ENCODE measurements around the gene KIAA1755. TPM values are rescaled to one million over a fixed set of nuclear protein-coding genes. Genes with fewer than 3 reads are reported as not detected.

Gene KIAA1755
- total RNA-seq, 1 donor from 2014 or later = 5.3 TPM

DNA sequence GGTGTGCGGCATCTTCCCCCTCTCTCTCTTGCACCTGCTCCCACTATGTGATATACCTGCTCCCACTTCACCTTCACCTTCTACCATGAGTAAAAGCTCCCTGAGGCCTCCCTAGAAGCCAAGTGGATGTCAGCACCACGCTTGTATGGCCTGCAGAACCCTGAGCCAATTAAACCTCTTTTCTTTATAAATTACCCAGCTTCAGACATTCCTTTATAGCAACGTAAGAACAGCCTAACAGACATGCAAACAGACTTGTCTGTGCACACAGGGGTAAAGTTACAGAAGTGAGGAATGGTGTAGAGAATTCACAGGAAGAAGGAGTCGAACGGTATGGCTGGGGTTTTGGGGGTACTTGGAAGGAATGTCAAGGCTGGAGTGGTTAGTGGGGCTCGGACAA lies 80.7 kb downstream of the KIAA1755 start:
- DNase-seq (no peak), ATAC-seq (no peak)
- intact Hi-C loops (cut with micrococcal nuclease) = no loop called here

DNA sequence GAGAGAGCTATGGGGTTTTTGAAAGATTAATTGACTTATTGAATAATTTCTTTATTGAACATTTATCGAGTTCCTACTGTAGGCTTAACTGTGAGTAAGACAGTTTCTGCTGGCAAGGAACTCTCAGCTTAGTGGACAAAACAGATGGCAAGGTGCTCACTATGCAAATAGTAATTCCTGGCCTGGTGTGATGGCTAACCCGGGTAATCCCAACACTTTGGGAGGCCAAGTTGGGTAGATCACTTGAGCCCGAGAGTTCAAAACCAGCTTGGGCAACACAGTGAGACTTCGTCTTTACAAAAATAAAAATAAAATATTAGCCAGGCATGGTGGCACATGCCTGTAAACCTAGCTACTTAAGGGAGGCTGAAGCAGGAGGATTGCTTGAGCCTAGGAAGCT lies 82.0 kb downstream of the KIAA1755 start:
- DNase-seq = no peak
- intact Hi-C loops (cut with micrococcal nuclease) = no loop called here
- no peak for ATAC-seq

DNA sequence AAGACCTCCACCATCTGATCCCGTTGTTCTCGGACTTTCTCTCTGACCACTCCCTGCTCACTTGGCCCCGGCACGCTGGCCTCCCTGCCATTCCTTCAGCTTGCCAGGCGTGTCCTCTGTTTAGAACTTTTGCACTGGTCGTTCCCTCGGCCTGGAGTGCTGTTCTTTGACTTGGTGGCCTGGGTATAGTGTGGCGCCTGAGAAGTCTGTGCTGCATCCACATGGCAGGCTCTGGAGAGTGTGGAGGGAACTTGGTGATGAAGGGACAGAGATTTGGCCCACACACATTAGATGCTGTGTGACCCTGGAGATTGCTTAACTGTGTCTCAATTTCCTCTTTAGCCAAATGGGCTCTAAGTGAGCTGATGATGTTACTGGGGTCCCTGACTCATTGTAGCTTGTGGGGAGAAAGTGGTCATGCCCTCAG lies 82.5 kb downstream of the KIAA1755 start:
- DNase-seq (no peak), ATAC-seq (peak; percentile 34)
- intact Hi-C loops (cut with micrococcal nuclease) = no loop called here

GRCh38 chr20:38177201-38177600 lies 83.3 kb downstream of the KIAA1755 start:
- ATAC-seq = no peak
- DNase-seq = no peak
- intact Hi-C loops (cut with micrococcal nuclease) = no loop called here

GRCh38 chr20:38175304-38176180 lies 85.0 kb downstream of the KIAA1755 start:
- DNase-seq (no peak), ATAC-seq (no peak)
- intact Hi-C loops (cut with micrococcal nuclease) = no loop called here

- intact Hi-C loops (cut with micrococcal nuclease) = no loop called here
- ATAC-seq (peak; percentile 51), DNase-seq (peak; percentile 55)
Observed at GRCh38 chr20:38173237-38174156, 87.0 kb downstream of the KIAA1755 start.

DNA sequence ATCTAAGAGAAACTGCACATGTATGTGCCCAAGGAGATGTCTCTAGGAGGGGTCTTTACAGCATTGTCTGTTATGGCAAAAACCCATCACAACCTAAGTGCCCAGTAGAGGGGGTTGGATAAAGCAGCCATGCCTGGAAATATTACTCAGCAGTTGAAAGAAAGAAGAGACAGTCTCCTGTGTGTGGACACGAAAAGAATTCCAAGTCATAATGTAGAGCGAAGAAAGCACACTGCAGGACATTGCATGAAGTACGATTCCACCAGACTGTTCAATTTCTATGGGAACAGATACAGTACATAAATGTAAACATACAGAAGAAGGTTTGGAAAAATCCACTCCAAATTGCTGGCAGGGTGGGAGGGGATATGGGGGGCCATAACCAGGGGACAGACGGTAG lies 88.1 kb downstream of the KIAA1755 start:
- ATAC-seq = no peak
- intact Hi-C loops (cut with micrococcal nuclease) = no loop called here
- no peak for DNase-seq

- intact Hi-C loops (cut with micrococcal nuclease) = no loop called here
- DNase-seq (no peak), ATAC-seq (no peak)
Observed at GRCh38 chr20:38171675-38172043, 88.9 kb downstream of the KIAA1755 start.

- intact Hi-C loops (cut with micrococcal nuclease) = no loop called here
- DNase-seq = no peak
Observed at GRCh38 chr20:38170826-38171674, 89.5 kb downstream of the KIAA1755 start.

DNA sequence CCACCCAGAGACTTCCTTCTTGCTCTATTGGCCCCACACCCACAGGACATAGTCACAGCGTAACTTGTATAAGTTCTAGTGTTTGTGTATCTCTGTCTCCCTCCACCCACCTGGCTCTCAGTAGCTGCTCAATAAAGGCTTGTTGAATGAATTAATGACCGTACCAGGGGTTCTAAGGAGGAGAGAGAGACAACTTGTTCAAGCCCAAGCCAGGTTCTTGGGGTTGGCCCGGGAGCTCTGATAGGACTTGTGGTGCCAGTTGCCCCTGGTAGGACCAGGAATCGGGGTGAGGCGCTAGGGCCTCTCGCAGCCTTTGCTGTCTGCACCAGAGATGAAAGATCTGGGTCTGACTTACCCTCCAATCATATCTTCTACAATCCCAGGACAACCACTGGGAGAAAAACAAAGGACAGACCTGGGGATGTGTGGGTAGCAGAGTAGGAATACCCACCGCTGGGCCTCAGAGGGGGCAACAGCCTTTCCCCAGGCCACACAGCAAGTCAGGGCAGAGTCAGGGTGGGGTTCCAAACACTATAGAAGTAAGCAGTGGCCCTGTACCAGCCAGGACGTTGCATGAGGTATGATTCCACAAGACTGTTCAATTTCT lies 90.2 kb downstream of the KIAA1755 start:
- intact Hi-C loops (cut with micrococcal nuclease) = no loop called here
- no peak for ATAC-seq

More at GRCh38 chr20:38170826-38171674, 89.5 kb downstream of the KIAA1755 start:
- ATAC-seq = peak; percentile 49

DNA sequence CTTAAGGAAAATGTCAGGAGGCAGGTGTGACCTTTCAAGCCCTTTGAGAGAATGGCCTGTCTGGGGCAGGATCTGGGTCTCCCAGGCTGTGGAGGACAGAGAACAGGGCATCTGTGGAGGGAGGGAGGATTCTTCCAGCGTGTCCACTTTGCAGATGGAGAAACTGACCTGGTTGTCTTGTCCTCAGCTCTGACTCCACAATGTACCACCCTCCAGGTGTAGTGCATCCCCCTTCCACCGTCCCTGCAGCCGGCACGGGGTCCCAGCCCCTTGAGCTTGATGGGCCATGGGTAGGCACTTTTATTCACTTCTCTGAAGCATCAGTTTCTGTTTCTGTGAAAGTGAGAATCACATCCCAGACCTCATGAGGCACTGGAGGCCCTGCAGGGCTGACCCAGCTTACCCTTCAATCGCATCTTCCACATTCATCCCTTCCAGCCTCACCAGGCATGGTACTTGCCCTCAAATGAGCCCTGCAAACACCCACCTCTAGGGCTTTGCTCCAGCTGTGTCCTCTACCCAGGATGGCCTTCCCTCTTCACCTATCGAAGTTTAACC lies 90.8 kb downstream of the KIAA1755 start:
- DNase-seq (no peak), ATAC-seq (no peak)
- intact Hi-C loops (cut with micrococcal nuclease) = loop anchor here (10.0 kb wide), 1 partner anchor 95 kb away; no protein-coding TSS in a partner anchor

More for the DNA sequence above, 90.2 kb downstream of the KIAA1755 start:
- DNase-seq = no peak

GRCh38 chr20:38168791-38169589 lies 91.5 kb downstream of the KIAA1755 start:
- ATAC-seq = no peak
- DNase-seq = peak; percentile 52
- intact Hi-C loops (cut with micrococcal nuclease) = loop anchor here (10.0 kb wide), 1 partner anchor 94 kb away; no protein-coding TSS in a partner anchor

- peak; percentile 55 for ATAC-seq
- DNase-seq = peak; percentile 83
- intact Hi-C loops (cut with micrococcal nuclease) = loop anchor here (10.0 kb wide), 1 partner anchor 93 kb away; no protein-coding TSS in a partner anchor
Observed at GRCh38 chr20:38167851-38168760, 92.4 kb downstream of the KIAA1755 start.

DNA sequence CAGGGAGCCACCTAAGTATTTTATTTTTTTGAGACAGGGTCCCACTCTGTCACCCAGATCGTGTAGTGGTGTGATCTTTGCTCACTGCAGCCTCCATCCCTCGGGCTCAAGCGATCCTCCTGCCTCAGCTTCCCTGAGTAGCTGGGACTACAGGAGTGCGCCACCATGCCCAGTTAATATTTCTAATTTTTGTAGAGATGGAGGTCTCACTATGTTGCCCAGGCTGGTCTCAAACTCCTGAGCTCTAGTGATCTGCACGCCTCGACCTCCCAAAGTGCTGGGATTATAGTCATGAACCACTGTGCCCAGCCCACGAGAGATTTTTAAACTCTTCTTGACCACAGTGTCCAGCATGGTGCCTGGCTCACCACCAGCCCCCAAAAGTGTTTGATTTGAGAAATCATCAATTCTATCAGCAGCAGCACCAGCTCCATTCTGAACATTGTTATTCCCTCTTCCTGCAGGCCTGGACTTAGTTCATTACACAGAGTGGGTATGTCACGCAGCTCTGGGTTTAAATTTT lies 93.1 kb downstream of the KIAA1755 start:
- ATAC-seq = no peak
- no peak for DNase-seq
- intact Hi-C loops (cut with micrococcal nuclease) = loop anchor here (10.0 kb wide), 1 partner anchor 93 kb away; no protein-coding TSS in a partner anchor

DNA sequence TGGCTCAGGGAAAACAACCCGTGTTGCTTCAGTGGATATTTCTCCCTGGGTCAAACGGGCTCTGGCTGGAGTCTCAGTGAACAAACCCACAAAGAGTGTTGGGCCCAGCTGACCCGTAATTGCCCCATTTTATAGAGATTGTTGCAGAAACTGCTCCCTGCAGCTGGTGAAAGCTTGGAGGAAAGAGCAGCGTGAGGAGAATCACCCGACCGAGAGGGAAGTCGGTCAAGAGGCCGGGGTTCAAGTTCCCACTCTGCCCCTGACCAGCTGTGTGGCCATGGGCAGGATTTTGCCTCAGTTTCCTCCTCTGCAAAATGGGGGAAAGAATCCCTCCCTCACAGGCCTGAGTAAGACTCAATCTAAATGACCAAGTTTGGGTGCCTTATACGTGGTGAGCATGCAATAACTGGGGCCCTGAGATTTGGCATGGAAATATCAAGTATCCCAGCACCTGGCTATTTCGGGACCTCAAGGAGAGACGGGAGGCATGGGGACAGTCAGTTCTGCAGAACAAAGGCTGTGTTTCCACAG lies 93.8 kb downstream of the KIAA1755 start:
- ATAC-seq (no peak), DNase-seq (no peak)
- intact Hi-C loops (cut with micrococcal nuclease) = loop anchor here (10.0 kb wide), 1 partner anchor 92 kb away; no protein-coding TSS in a partner anchor

Measured in left ventricle myocardium superior (tissue), 1 donor.